Endothelial cell of umbilical vein (primary cell): ENCODE measurements around the gene NUDT12. TPM values are rescaled to one million over a fixed set of nuclear protein-coding genes. Genes with fewer than 3 reads are reported as not detected.

Source experiments
- BruUV-seq: library from RNA; stranded (reverse); fragments of 400-500 nt; replicated peaks from 2 replicates; lab custom pipeline; 2021; lab: Mats Ljungman, UMichigan
- CTCF ChIA-PET: fragments of 300-600, 350-600 bp; sonication (Branson Sonifier 250); formaldehyde crosslinking; loops from one replicate; lab custom pipeline; 2021; ENCODE audit warnings: antibody characterized with exemption, inconsistent platforms; lab: Charles Lee
- POLR2A ChIA-PET: fragments of 300-600, 350-600 bp; sonication (Branson Sonifier 250); formaldehyde crosslinking; loops from one replicate; lab custom pipeline; 2021; ENCODE audit warnings: antibody characterized with exemption, inconsistent platforms; lab: Charles Lee
- DNase-seq: peaks from one replicate; pipeline ENCODE4 v3.0.0-alpha.2; 2011; ENCODE audit warnings: low read depth, low spot score
- FAIRE-seq: peaks from 2 replicates; lab custom pipeline; 2011; peaks lifted over from hg19 to GRCh38; lab: Jason Lieb, UNC
- H2AFZ ChIP-seq: 2 replicates; pipeline ENCODE4 v1.6.0; 2012; ENCODE audit warnings: low read depth, low read length, control low read depth, inconsistent platforms
- H3K27ac ChIP-seq: 2 replicates; pipeline ENCODE4 v1.5.1; 2011; ENCODE audit warnings: low read depth, mild to moderate bottlenecking, control low read depth, low read length, moderate library complexity; ENCODE audit not compliant: insufficient read depth
- H3K27me3 ChIP-seq, 2 experiments: 2 replicates each; pipeline versions ENCODE4 v1.6.0 to v1.6.1; 2011; ENCODE audit warnings: low read length in 2 of 2, mixed read lengths in 1 of 2; ENCODE audit not compliant: control insufficient read depth in 2 of 2, insufficient read depth in 2 of 2
- H3K36me3 ChIP-seq, 2 experiments: 2 replicates in 1 of 2; 3 replicates in 1 of 2; pipeline ENCODE4 v1.5.1; 2011; ENCODE audit warnings: low read length in 2 of 2, mild to moderate bottlenecking in 1 of 2, moderate library complexity in 1 of 2; ENCODE audit not compliant: control insufficient read depth in 2 of 2, insufficient read depth in 2 of 2; ENCODE audit errors: extremely low read depth in 1 of 2
- H3K4me1 ChIP-seq: 3 replicates; pipeline ENCODE4 v1.5.1; 2011; ENCODE audit warnings: mild to moderate bottlenecking, low read length; ENCODE audit not compliant: control insufficient read depth, insufficient read depth; ENCODE audit errors: extremely low read depth
- H3K4me2 ChIP-seq: 2 replicates; pipeline ENCODE4 v1.6.1; 2011; ENCODE audit warnings: low read length, control low read depth, mixed read lengths; ENCODE audit not compliant: insufficient read depth
- H3K4me3 ChIP-seq, 3 experiments: fragments of 200-600 bp in 1 of 3; sonication (generic), shearing (Covaris generic) in 1 of 3; replicated peaks in 1 of 3; 2 replicates each; pipeline ENCODE4 v1.5.1; 2011 to 2016; ENCODE audit warnings: control low read depth in 3 of 3, low read length in 3 of 3, mild to moderate bottlenecking in 2 of 3, inconsistent platforms in 1 of 3, low read depth in 1 of 3, moderate library complexity in 1 of 3; ENCODE audit not compliant: insufficient read depth in 1 of 3
- H3K79me2 ChIP-seq: 2 replicates; pipeline ENCODE4 v1.6.0; 2012; ENCODE audit warnings: low read length, inconsistent platforms; ENCODE audit not compliant: control insufficient read depth, insufficient read depth
- H3K9ac ChIP-seq: replicated peaks from 2 replicates; pipeline ENCODE3; 2011; ENCODE audit warnings: low read length, control low read depth; ENCODE audit not compliant: insufficient read depth; ENCODE audit errors: extremely low read depth
- H3K9me1 ChIP-seq: replicated peaks from 3 replicates; pipeline ENCODE4 v1.6.0; 2011; ENCODE audit warnings: mild to moderate bottlenecking, low read length; ENCODE audit not compliant: control insufficient read depth, insufficient read depth; ENCODE audit errors: extremely low read depth
- H3K9me3 ChIP-seq: replicated peaks from 2 replicates; pipeline ENCODE4 v1.5.1; 2012; ENCODE audit warnings: low read length, inconsistent platforms; ENCODE audit not compliant: control insufficient read depth, insufficient read depth
- H4K20me1 ChIP-seq: replicated peaks from 2 replicates; pipeline ENCODE3; 2011; ENCODE audit warnings: mild to moderate bottlenecking, low read length; ENCODE audit not compliant: control insufficient read depth, insufficient read depth; ENCODE audit errors: extremely low read depth
- EZH2 ChIP-seq: IDR thresholded peaks from 2 replicates; pipeline ENCODE4 v1.6.1; 2012; ENCODE audit warnings: borderline replicate concordance, low read depth, mild to moderate bottlenecking, moderate library complexity, low read length, inconsistent platforms; ENCODE audit not compliant: severe bottlenecking
- FOS ChIP-seq: IDR thresholded peaks from 2 replicates; pipeline ENCODE4 v1.6.1; 2011; ENCODE audit warnings: mild to moderate bottlenecking, low read length, moderate library complexity, borderline replicate concordance; ENCODE audit not compliant: insufficient read depth
- GATA2 ChIP-seq: IDR thresholded peaks from 2 replicates; pipeline ENCODE4 v1.7.0; 2011; ENCODE audit warnings: low read depth, mild to moderate bottlenecking, moderate library complexity, mixed read lengths, low read length; ENCODE audit not compliant: insufficient read length, insufficient read depth
- JUN ChIP-seq: IDR thresholded peaks from 2 replicates; pipeline ENCODE4 v1.6.1; 2011; ENCODE audit warnings: borderline replicate concordance, low read depth; ENCODE audit not compliant: insufficient read length, insufficient read depth
- MYC ChIP-seq: IDR thresholded peaks from one replicate; pipeline ENCODE4 v1.6.1; 2011; ENCODE audit warnings: mild to moderate bottlenecking, low read depth, low read length
- POLR2A ChIP-seq: IDR thresholded peaks from 2 replicates; pipeline ENCODE4 v1.6.1; 2012; ENCODE audit warnings: low read depth, mild to moderate bottlenecking, control low read depth, low read length
- POLR2AphosphoS5 ChIP-seq: IDR thresholded peaks from 2 replicates; pipeline ENCODE4 v1.6.1; 2012; ENCODE audit warnings: low read depth, mild to moderate bottlenecking, control low read depth, low read length, moderate library complexity; ENCODE audit not compliant: insufficient read depth
- dilution Hi-C: fragments of 300-500 bp; cut with MboI; formaldehyde crosslinking; loops from one replicate; pipeline ENCODE4 v1.15.0; 2019; ENCODE audit warnings: low sequenced_read_pairs; ENCODE audit not compliant: extremely low pct_ligation_motif_present
- intact Hi-C: fragments of 100-400 bp; cut with micrococcal nuclease; formaldehyde crosslinking; loops from one replicate; pipeline ENCODE4 v1.10.0; 2022
- polyA plus RNA-seq, 4 experiments: library from polyadenylated mRNA; depleted of rRNA in 3 of 4; stranded (reverse) in 3 of 4; unstranded in 1 of 4; fragments of >200 nt; gene quantifications; 2 replicates each; pipeline versions ENCODE4 v1.2.1 to v1.2.3, GENCODE V29; 2011 to 2012; ENCODE audit warnings: missing spikeins in 1 of 4
- total RNA-seq: library from RNA; stranded (reverse); gene quantifications from 2 replicates; pipeline ENCODE4 v1.2.3, GENCODE V29; 2021
- TF ChIP-seq, protein P1 (sequence below): IDR thresholded peaks from 2 replicates; pipeline ENCODE4 v1.6.1; 2011; ENCODE audit not compliant: insufficient read depth, insufficient read length
- TF ChIP-seq, protein P2 (sequence below), 2 donors: IDR thresholded peaks; 1 replicate in 1 of 2; 2 replicates in 1 of 2; pipeline ENCODE4 v1.5.1; 2011; ENCODE audit warnings: low read length in 2 of 2, mild to moderate bottlenecking in 2 of 2, moderate library complexity in 2 of 2, control low read depth in 1 of 2, inconsistent platforms in 1 of 2, low read depth in 1 of 2; ENCODE audit not compliant: insufficient read depth in 1 of 2; ENCODE audit errors: extremely low read depth in 1 of 2

The NUDT12 gene
- total and polyA plus RNA-seq, 2 donors (not counting 3 experiments of a cell fraction or from before 2014, with no cell fraction given): 1.3 to 4.9 TPM

DNA sequence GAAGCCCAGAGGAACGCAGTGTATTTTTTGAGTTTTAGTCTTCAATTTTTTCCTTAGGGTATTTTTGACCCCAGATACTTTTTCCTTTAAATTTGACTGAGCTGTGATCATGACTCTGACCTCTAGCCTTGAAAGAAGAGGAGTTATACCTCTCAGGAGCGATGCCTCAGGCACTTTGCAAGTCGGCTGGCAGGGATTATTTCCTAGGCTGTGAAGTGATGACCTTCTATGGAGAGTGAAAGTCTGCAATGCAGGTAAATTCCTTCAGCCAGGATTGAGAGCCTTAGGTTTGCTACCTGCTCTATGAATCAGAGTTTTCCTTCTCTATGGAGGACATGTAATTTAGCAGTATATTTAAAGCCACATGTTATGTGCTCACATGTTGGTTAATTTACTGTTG lies 10.8 kb upstream of the NUDT12 start:
- H3K9me3 ChIP-seq: no peaks in the 10 kb centered on the region
- ChIA-PET CTCF (interaction anchor here (1.9 kb wide), 1 partner anchor 9 kb away, joined by 9 read pairs; no protein-coding TSS in a partner anchor), POLR2A (interaction anchor here (1.0 kb wide), 1 partner anchor 9 kb away, joined by 3 read pairs; no protein-coding TSS in a partner anchor)
- H3K27ac ChIP-seq: no peak overlapping the region
- H3K9ac ChIP-seq: no peak overlapping the region
- dilution Hi-C loops (no loop called here), intact Hi-C loops (no loop called here)
- no peaks in the 10 kb centered on the region for H3K9me1 ChIP-seq
- FAIRE-seq: no peak
- no peak overlapping the region for H2AFZ ChIP-seq
- no peaks in the 10 kb centered on the region for H3K27me3 ChIP-seq
- no peak overlapping the region for H3K4me2 ChIP-seq
- H3K4me3 ChIP-seq: no peak overlapping the region
- no peak for DNase-seq
- BruUV-seq: no TSS peak
- H4K20me1 ChIP-seq: no peaks in the 10 kb centered on the region
- H3K79me2 ChIP-seq: no peaks in the 10 kb centered on the region
- no peak for TF ChIP-seq POLR2AphosphoS5
- TF ChIP-seq, protein P1, sequence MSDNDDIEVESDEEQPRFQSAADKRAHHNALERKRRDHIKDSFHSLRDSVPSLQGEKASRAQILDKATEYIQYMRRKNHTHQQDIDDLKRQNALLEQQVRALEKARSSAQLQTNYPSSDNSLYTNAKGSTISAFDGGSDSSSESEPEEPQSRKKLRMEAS: no peak
- TF ChIP-seq, protein P2, sequence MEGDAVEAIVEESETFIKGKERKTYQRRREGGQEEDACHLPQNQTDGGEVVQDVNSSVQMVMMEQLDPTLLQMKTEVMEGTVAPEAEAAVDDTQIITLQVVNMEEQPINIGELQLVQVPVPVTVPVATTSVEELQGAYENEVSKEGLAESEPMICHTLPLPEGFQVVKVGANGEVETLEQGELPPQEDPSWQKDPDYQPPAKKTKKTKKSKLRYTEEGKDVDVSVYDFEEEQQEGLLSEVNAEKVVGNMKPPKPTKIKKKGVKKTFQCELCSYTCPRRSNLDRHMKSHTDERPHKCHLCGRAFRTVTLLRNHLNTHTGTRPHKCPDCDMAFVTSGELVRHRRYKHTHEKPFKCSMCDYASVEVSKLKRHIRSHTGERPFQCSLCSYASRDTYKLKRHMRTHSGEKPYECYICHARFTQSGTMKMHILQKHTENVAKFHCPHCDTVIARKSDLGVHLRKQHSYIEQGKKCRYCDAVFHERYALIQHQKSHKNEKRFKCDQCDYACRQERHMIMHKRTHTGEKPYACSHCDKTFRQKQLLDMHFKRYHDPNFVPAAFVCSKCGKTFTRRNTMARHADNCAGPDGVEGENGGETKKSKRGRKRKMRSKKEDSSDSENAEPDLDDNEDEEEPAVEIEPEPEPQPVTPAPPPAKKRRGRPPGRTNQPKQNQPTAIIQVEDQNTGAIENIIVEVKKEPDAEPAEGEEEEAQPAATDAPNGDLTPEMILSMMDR (IDR thresholded peaks at IDR 0.05; ENCODE audit: extremely low read depth in 1 of 2, insufficient read depth in 1 of 2, low read depth in 1 of 2, low read length in 2 of 2): no peak
- no peak for TF ChIP-seq POLR2A
- TF ChIP-seq EZH2: no peak
- TF ChIP-seq GATA2: no peak
- no peak for TF ChIP-seq MYC
- TF ChIP-seq JUN: no peak
- TF ChIP-seq FOS: no peak
- H3K4me1 ChIP-seq: no peaks in the 10 kb centered on the region
- H3K36me3 ChIP-seq: no peaks in the 10 kb centered on the region
